IMR-90 (cell line): ENCODE results near the gene TRPC4AP.

Experiments used
- CTCF ChIP-seq: conservative IDR thresholded peaks from 2 replicates; pipeline ENCODE4 v1.5.1; 2012; ENCODE audit warnings: mild to moderate bottlenecking, low read depth, low read length, improper control_type of control experiment
- POLR2A ChIP-seq: IDR thresholded peaks from 2 replicates; pipeline ENCODE4 v1.6.1; 2012; ENCODE audit warnings: mild to moderate bottlenecking, low read depth, low read length

- TF ChIP-seq CTCF (no peak), POLR2A (no peak)
Observed at GRCh38 chr20:34965051-34965450, 127.6 kb downstream of the TRPC4AP start.
